Esophagus squamous epithelium (tissue), 4 donors: ENCODE results near the gene PHACTR2.

Source experiments
- POLR2A ChIP-seq, 4 donors: fragments of 450-650 bp; IDR thresholded peaks; one replicate each; pipeline ENCODE4 v1.6.1; 2017; ENCODE audit warnings: antibody characterized with exemption in 4 of 4, mild to moderate bottlenecking in 4 of 4, moderate library complexity in 3 of 4
- TF ChIP-seq, protein P1 (sequence below), 6 experiments: fragments of 450-650 bp in 4 of 6; fragments of 200-600 bp in 2 of 6; sonication (generic) in 2 of 6; IDR thresholded peaks; one replicate each; pipeline ENCODE4 v1.5.1; 2016 to 2019; ENCODE audit warnings: antibody characterized with exemption in 6 of 6, mild to moderate bottlenecking in 4 of 6, moderate library complexity in 4 of 6

DNA sequence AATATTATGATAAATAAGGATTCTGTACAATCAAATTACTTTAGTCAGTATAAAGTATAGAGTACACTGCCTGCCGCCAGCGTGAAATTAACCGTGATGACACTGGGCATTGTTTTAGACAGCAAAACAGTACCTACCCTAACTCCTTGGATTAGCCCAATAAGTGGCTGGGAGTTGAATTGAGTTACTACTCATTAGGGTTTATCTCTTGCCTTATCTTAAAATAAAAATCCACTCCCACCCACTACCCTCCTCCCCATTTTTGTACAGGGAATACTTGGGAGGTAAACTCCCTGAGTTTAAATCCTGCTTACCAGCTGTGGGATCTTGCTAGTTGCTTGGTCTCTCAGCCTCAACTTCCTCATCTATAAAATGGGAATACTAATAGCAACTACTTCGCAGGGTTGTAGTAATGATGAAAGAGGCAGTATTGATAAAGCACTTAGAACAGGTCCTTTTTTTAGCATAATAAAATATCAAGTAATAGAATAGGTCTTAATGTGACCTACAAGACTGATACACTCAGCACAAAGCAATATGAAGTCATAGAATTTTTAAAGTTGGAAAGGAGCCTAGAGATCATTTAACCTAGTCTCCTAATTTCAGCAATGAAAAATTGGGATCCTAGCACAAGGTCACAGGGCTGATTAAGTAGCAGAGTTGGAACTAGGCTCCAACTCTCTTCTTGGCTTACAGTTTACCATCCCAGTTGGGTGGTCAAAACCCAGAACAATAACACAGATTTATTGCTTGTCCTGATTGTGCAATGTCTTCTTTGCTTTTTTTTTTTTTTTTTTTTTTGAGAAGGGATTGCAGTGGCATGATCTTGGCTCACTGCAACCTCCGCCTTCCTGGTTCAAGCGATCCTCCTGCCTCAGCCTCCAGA, 23.8 kb downstream of the PHACTR2 start:
- no peak for TF ChIP-seq POLR2A (IDR thresholded peaks at IDR 0.05)
- TF ChIP-seq, protein P1, sequence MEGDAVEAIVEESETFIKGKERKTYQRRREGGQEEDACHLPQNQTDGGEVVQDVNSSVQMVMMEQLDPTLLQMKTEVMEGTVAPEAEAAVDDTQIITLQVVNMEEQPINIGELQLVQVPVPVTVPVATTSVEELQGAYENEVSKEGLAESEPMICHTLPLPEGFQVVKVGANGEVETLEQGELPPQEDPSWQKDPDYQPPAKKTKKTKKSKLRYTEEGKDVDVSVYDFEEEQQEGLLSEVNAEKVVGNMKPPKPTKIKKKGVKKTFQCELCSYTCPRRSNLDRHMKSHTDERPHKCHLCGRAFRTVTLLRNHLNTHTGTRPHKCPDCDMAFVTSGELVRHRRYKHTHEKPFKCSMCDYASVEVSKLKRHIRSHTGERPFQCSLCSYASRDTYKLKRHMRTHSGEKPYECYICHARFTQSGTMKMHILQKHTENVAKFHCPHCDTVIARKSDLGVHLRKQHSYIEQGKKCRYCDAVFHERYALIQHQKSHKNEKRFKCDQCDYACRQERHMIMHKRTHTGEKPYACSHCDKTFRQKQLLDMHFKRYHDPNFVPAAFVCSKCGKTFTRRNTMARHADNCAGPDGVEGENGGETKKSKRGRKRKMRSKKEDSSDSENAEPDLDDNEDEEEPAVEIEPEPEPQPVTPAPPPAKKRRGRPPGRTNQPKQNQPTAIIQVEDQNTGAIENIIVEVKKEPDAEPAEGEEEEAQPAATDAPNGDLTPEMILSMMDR (IDR thresholded peaks at IDR 0.05): no peak
